Heart right ventricle (tissue), 16 donors: ENCODE data around the gene SLC16A6. TPM values are rescaled to one million over a fixed set of nuclear protein-coding genes. Genes with fewer than 3 reads are reported as not detected.

Source experiments
- ATAC-seq, 8 donors: fragments of 200-7000 bp; cut with Tn5 transposase; one replicate each; pipeline ENCODE4 v1.9.1; 2020; ENCODE audit warnings: mild to moderate bottlenecking in 8 of 8, moderate library complexity in 8 of 8, moderate number of reproducible peaks in 1 of 8
- DNase-seq, 2 donors: peaks; one replicate each; pipeline ENCODE4 v3.0.0-alpha.2; 2020
- H3K27ac ChIP-seq, 10 donors: fragments of 200-600 bp; sonication (generic) in 2 of 10; one replicate each; pipeline versions ENCODE4 v1.5.0 to v1.8.0; 2020 to 2022; ENCODE audit warnings: mild to moderate bottlenecking in 3 of 10
- H3K27me3 ChIP-seq, 7 donors: fragments of 200-600 bp; one replicate each; pipeline ENCODE4 v1.8.0; 2021 to 2022; ENCODE audit warnings: mild to moderate bottlenecking in 2 of 7
- H3K36me3 ChIP-seq, 9 donors: fragments of 200-600 bp; sonication (generic) in 1 of 9; one replicate each; pipeline versions ENCODE4 v1.5.0 to v1.8.0; 2020 to 2022; ENCODE audit warnings: mild to moderate bottlenecking in 2 of 9
- H3K4me1 ChIP-seq, 9 donors: fragments of 200-600 bp; sonication (generic) in 1 of 9; one replicate each; pipeline versions ENCODE4 v1.5.0 to v1.8.0; 2020 to 2022; ENCODE audit warnings: mild to moderate bottlenecking in 4 of 9
- H3K4me3 ChIP-seq, 10 donors: fragments of 200-600 bp; sonication (generic) in 2 of 10; one replicate each; pipeline versions ENCODE4 v1.5.0 to v1.8.0; 2020 to 2022; ENCODE audit warnings: mild to moderate bottlenecking in 7 of 10, moderate library complexity in 2 of 10
- H3K9me3 ChIP-seq, 11 donors: fragments of 200-600 bp in 10 of 11; sonication (generic) in 2 of 11; one replicate each; pipeline versions ENCODE4 v1.5.0 to v1.8.0; 2013 to 2022; ENCODE audit warnings: mild to moderate bottlenecking in 2 of 11, control low read depth in 1 of 11, moderate library complexity in 1 of 11
- WGBS, 2 donors: extraction: QIAGEN DNeasy Blood & Tissue Kit; methylation state at CpG; one replicate each; pipeline ENCODE4 v1.1.7; 2013; ENCODE audit warnings: inconsistent platforms in 1 of 2; 5-methylcytosine and 5-hydroxymethylcytosine counted together
- intact Hi-C, 10 donors: fragments of 100-400 bp; cut with DNase I; formaldehyde crosslinking; loops; one replicate each; pipeline versions ENCODE4 v1.11.1 to v1.14.2; 2022
- polyA plus RNA-seq, 2 donors: library from polyadenylated mRNA; stranded (reverse); fragments of 200-250 nt; gene quantifications; one replicate each; pipeline ENCODE4 v1.2.3, GENCODE V29; 2013
- total RNA-seq, 10 donors: library from RNA; stranded (reverse); fragmentation: NEBNext Ultra II Directional in 3 of 10; extraction: Animal tissue kit (Norgen Biotek cat#: 25700) in 3 of 10; gene quantifications; one replicate each; pipeline versions ENCODE4 v1.2.1 to v1.2.4, GENCODE V29; 2021 to 2023
- TF ChIP-seq, protein P1 (sequence below), 9 donors: fragments of 200-600 bp; sonication (generic) in 2 of 9; IDR thresholded peaks; one replicate each; pipeline versions ENCODE4 v1.5.0 to v1.8.0; 2021 to 2022; ENCODE audit warnings: antibody characterized with exemption in 9 of 9, mild to moderate bottlenecking in 5 of 9, moderate library complexity in 1 of 9
- donor health status: Arrhythmogenic right ventricular cardiomyopathy.
- donor health status: ischemic (EF 13 %, LVEDD 7.1; RV severe dilation, severe dysfunction).
- donor health status: healthy with polysubstance abuse.
- donor health status: DM: no; HTN: yes; CAD: no.
- donor health status: DM: no; HTN: no; CAD: no.
- donor health status: ischemic (EF 25% LVEDD 6.9; RV normal size, moderate dysfunction).
- donor health status: ischemic (EF 25% LVEDD 5.7; RV mildly dilated, moderate dysfunction).
- donor health status: healthy.
- donor health status: DM: yes; HTN: yes; CAD: no.
- donor health status: Ischemic cardiomyopathy.
- donor health status: ischemic (EF 35%, LVEDD 5.7; RV mildly dilated, moderate dysfunction).
- donor health status: nonischemic (EF 11% LVEDD 7.7; RV severe dilation, severe dysfunction).
- donor health status: DM: yes; HTN: yes; CAD: no.
- donor health status: PGD.
- donor health status: ischemic (EF 29% LVEDD 5.4; RV normal size, mild dysfunction).
- donor health status: nonischemic (EF 23%, LVEDD 6.1; RV moderate dilation, normal function).

SLC16A6 gene
- total and polyA plus RNA-seq, 12 donors, result 0.14 to 1.9 (median 0.59) TPM; not detected in 1

- Histone ChIP-seq H3K9me3 (no peaks in the 10 kb centered on the region), H3K36me3 (no peaks in the 10 kb centered on the region), H3K27ac (no peak overlapping the region), H3K4me3 (no peak overlapping the region), H3K4me1 (peaks cover 0 to 5% (median 0%) of the 10 kb centered on the region in 9 donors), H3K27me3 (no peaks in the 10 kb centered on the region)
- ATAC-seq (no peak), DNase-seq (no peak)
- intact Hi-C loops, result no loop called here
- TF ChIP-seq, protein P1, sequence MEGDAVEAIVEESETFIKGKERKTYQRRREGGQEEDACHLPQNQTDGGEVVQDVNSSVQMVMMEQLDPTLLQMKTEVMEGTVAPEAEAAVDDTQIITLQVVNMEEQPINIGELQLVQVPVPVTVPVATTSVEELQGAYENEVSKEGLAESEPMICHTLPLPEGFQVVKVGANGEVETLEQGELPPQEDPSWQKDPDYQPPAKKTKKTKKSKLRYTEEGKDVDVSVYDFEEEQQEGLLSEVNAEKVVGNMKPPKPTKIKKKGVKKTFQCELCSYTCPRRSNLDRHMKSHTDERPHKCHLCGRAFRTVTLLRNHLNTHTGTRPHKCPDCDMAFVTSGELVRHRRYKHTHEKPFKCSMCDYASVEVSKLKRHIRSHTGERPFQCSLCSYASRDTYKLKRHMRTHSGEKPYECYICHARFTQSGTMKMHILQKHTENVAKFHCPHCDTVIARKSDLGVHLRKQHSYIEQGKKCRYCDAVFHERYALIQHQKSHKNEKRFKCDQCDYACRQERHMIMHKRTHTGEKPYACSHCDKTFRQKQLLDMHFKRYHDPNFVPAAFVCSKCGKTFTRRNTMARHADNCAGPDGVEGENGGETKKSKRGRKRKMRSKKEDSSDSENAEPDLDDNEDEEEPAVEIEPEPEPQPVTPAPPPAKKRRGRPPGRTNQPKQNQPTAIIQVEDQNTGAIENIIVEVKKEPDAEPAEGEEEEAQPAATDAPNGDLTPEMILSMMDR (IDR thresholded peaks at IDR 0.05), result no peak
- WGBS, 2 donors, result 96 to 98% methylated on average over 8 of the region's 8 CpGs
Observed at GRCh38 chr17:68324654-68325336, 33.9 kb upstream of the SLC16A6 start.

DNA sequence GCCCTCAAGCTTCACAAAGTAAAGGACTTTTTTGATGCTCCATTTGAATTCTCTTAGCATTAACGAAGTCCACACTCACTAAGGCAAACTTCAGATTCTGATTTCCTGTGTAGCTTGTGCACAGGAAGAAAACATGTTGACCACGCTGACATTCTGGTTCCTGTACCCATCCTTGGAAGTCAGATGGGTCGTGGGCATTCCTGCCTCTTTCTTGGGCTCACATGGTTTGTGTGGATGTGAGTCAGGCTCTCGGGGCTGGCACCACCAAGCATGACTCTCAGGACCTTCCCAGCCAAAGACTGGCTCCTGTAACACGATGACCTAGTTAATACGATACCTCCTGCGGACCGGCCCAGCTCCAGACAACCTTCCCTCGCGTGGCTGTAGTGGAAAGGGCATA is 33.2 kb upstream of the SLC16A6 start:
- Histone ChIP-seq H3K27me3 (no peaks in the 10 kb centered on the region), H3K27ac (no peak overlapping the region), H3K36me3 (no peaks in the 10 kb centered on the region), H3K4me3 (no peak overlapping the region), H3K4me1 (peaks cover 0 to 12% (median 0%) of the 10 kb centered on the region in 9 donors), H3K9me3 (no peaks in the 10 kb centered on the region)
- intact Hi-C loops, result no loop called here
- ATAC-seq, result no peak
- DNase-seq, result no peak
- 87 to 88% methylated on average over 10 of the region's 10 CpGs for WGBS, 2 donors
- TF ChIP-seq, protein P1 (IDR thresholded peaks at IDR 0.05), result no peak

DNA sequence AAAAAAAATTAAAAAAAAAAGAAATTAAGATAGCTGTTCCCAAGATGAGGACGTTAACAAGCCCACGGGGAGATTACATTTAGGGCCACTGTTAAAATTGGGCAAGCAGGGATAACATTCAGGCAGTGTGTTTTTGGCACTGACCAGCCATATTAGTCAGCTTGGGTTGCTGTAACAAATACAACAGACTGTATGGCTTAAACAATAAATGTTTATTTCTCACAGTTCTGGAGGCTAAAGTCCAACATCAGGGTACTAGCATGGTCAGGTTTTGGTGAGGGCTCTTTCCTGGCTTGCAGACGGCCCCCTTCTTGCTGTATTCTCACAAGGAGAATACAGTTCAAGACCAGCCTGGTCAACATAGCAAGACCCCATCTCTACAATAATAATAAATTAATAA is 31.7 kb upstream of the SLC16A6 start:
- TF ChIP-seq, protein P1 (IDR thresholded peaks at IDR 0.05), result no peak
- no peak overlapping the region for H3K4me3 ChIP-seq
- H3K9me3 ChIP-seq, result no peaks in the 10 kb centered on the region
- WGBS, 2 donors, result 77 to 94% methylated on average over 3 of the region's 3 CpGs
- H3K27ac ChIP-seq, result no peak overlapping the region
- H3K4me1 ChIP-seq, result peaks cover 0 to 25% (median 4%) of the 10 kb centered on the region in 9 donors
- no peaks in the 10 kb centered on the region for H3K36me3 ChIP-seq
- ATAC-seq, result no peak
- no peak for DNase-seq
- intact Hi-C loops, result no loop called here
- no peaks in the 10 kb centered on the region for H3K27me3 ChIP-seq

- DNase-seq, result no peak
- Histone ChIP-seq H3K27me3 (no peaks in the 10 kb centered on the region), H3K4me1 (peaks cover 0 to 25% (median 4%) of the 10 kb centered on the region in 9 donors), H3K36me3 (no peaks in the 10 kb centered on the region), H3K9me3 (no peaks in the 10 kb centered on the region), H3K4me3 (no peak overlapping the region), H3K27ac (no peak overlapping the region)
- no peak for ATAC-seq
- TF ChIP-seq, protein P1 (IDR thresholded peaks at IDR 0.05), result no peak
- intact Hi-C loops, result no loop called here
- WGBS, 2 donors, result 90% methylated on average over 4 of the region's 4 CpGs
Observed at GRCh38 chr17:68321556-68321954, 30.6 kb upstream of the SLC16A6 start.
